GM06990 (cell line): Measurements from ENCODE around the gene SEC16A.

Experiments used
- DNase-seq: peaks from one replicate; pipeline ENCODE4 v3.0.0-alpha.2; 2011; ENCODE audit not compliant: insufficient read length; ENCODE audit errors: extremely low read depth
- H3K27me3 ChIP-seq: replicated peaks from 2 replicates; pipeline ENCODE4 v1.6.0; 2011; ENCODE audit warnings: low read length; ENCODE audit not compliant: control insufficient read depth, insufficient read depth
- H3K36me3 ChIP-seq: 2 replicates; pipeline ENCODE4 v1.5.1; 2011; ENCODE audit warnings: low read length; ENCODE audit not compliant: control insufficient read depth, insufficient read depth
- H3K4me3 ChIP-seq: replicated peaks from 2 replicates; pipeline ENCODE4 v1.5.1; 2011; ENCODE audit warnings: low read depth, mild to moderate bottlenecking, control low read depth, low read length
- CTCF ChIP-seq: IDR thresholded peaks from 2 replicates; pipeline ENCODE4 v1.5.1; 2011; ENCODE audit warnings: low read length, control low read depth, mild to moderate bottlenecking, inconsistent platforms; ENCODE audit not compliant: insufficient read depth, poor library complexity, severe bottlenecking

Gene SEC16A

GRCh38 chr9:136496801-136497620 lies 14.2 kb upstream of the SEC16A start:
- no peak overlapping the region for H3K4me3 ChIP-seq
- TF ChIP-seq CTCF, result no peak
- H3K27me3 ChIP-seq, result no peaks in the 10 kb centered on the region
- peaks cover 39% of the 10 kb centered on the region for H3K36me3 ChIP-seq
- no peak for DNase-seq

GRCh38 chr9:136496181-136496580 lies 13.3 kb upstream of the SEC16A start:
- Histone ChIP-seq H3K4me3 (no peak overlapping the region), H3K36me3 (peaks cover 35% of the 10 kb centered on the region), H3K27me3 (no peaks in the 10 kb centered on the region)
- no peak for DNase-seq
- no peak for TF ChIP-seq CTCF

- peaks cover 31% of the 10 kb centered on the region for H3K36me3 ChIP-seq
- no peaks in the 10 kb centered on the region for H3K27me3 ChIP-seq
- no peak for TF ChIP-seq CTCF
- DNase-seq, result no peak
- no peak overlapping the region for H3K4me3 ChIP-seq
These were observed 12.5 kb upstream of the SEC16A start for GRCh38 chr9:136495238-136495800.

- no peaks in the 10 kb centered on the region for H3K27me3 ChIP-seq
- no peak for DNase-seq
- H3K4me3 ChIP-seq, result no peak overlapping the region
- TF ChIP-seq CTCF, result no peak
- H3K36me3 ChIP-seq, result peaks cover 26% of the 10 kb centered on the region
These were observed 11.8 kb upstream of the SEC16A start for GRCh38 chr9:136494531-136495215.

GRCh38 chr9:136494012-136494411 lies 11.2 kb upstream of the SEC16A start:
- Histone ChIP-seq H3K4me3 (no peak overlapping the region), H3K36me3 (peaks cover 21% of the 10 kb centered on the region), H3K27me3 (no peaks in the 10 kb centered on the region)
- TF ChIP-seq CTCF, result no peak
- no peak for DNase-seq
